AG04450 (cell line): ENCODE data around the gene SLC4A2. TPM values are rescaled to one million over a fixed set of nuclear protein-coding genes. Genes with fewer than 3 reads are reported as not detected.

Source experiments
- CTCF ChIA-PET: fragments of 300-600, 350-600 bp; formaldehyde crosslinking; extraction: SDS; loops from one replicate; lab custom pipeline; 2022; ENCODE audit warnings: antibody characterized with exemption, inconsistent platforms; lab: Charles Lee
- POLR2A ChIA-PET: fragments of 350-600 bp; formaldehyde crosslinking; extraction: SDS; loops from one replicate; lab custom pipeline; 2021; ENCODE audit warnings: antibody characterized with exemption, inconsistent platforms; lab: Yijun Ruan, JAX
- DNase-seq: peaks from one replicate; pipeline ENCODE4 v3.0.0-alpha.2; 2011; ENCODE audit warnings: low read depth, low spot score
- H3K27ac ChIP-seq: one replicate; pipeline ENCODE4 v1.5.1; 2012; ENCODE audit warnings: low read depth, low read length, control low read depth
- H3K27me3 ChIP-seq: one replicate; pipeline ENCODE4 v1.6.0; 2012; ENCODE audit warnings: low read length; ENCODE audit not compliant: control insufficient read depth, insufficient read depth
- H3K4me3 ChIP-seq: 2 replicates; pipeline ENCODE4 v1.5.1; 2011; ENCODE audit warnings: mild to moderate bottlenecking, low read depth, low read length, control low read depth
- H3K9me3 ChIP-seq: 2 replicates; pipeline ENCODE4 v1.5.1; 2012; ENCODE audit warnings: low read length; ENCODE audit not compliant: control insufficient read depth, insufficient read depth
- polyA plus RNA-seq: library from polyadenylated mRNA; depleted of rRNA; stranded (reverse); fragments of >200 nt; gene quantifications from 2 replicates; pipeline ENCODE4 v1.2.3, GENCODE V29; 2011
- TF ChIP-seq, protein P1 (sequence below): IDR thresholded peaks from 2 replicates; pipeline ENCODE4 v1.5.1; 2011; ENCODE audit warnings: low read depth, low read length, control low read depth, inconsistent platforms

Gene SLC4A2
- polyA plus RNA-seq, 1 experiment = 40.5 TPM

DNA sequence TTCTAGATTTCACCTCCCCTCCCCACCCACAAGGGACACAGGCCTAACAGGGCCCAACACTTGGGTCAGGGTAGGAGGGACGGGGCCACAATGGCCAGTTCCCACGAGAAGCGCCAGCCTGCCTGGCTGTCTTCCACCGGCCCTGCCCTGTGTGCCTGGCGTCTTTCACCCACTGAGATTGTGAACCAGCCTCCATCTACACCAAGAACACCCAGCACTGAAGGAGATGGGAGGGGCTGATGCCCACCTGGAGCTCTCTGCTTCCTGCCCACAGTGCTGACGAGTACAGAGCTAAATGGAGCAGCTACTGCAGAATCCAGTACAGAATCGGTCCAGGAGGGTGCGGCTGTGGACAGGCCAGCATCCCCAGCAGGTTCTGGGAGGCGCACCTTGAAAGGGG lies 13.4 kb upstream of the SLC4A2 start:
- ChIA-PET POLR2A (no interaction called here), CTCF (no interaction called here)
- no peaks in the 10 kb centered on the region; the same call in 1 of the 2 replicates for H3K9me3 ChIP-seq
- H3K4me3 ChIP-seq = no peak overlapping the region
- no peak for DNase-seq
- peaks cover 5% of the 10 kb centered on the region for H3K27me3 ChIP-seq
- no peak overlapping the region for H3K27ac ChIP-seq
- TF ChIP-seq, protein P1, sequence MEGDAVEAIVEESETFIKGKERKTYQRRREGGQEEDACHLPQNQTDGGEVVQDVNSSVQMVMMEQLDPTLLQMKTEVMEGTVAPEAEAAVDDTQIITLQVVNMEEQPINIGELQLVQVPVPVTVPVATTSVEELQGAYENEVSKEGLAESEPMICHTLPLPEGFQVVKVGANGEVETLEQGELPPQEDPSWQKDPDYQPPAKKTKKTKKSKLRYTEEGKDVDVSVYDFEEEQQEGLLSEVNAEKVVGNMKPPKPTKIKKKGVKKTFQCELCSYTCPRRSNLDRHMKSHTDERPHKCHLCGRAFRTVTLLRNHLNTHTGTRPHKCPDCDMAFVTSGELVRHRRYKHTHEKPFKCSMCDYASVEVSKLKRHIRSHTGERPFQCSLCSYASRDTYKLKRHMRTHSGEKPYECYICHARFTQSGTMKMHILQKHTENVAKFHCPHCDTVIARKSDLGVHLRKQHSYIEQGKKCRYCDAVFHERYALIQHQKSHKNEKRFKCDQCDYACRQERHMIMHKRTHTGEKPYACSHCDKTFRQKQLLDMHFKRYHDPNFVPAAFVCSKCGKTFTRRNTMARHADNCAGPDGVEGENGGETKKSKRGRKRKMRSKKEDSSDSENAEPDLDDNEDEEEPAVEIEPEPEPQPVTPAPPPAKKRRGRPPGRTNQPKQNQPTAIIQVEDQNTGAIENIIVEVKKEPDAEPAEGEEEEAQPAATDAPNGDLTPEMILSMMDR = no peak

DNA sequence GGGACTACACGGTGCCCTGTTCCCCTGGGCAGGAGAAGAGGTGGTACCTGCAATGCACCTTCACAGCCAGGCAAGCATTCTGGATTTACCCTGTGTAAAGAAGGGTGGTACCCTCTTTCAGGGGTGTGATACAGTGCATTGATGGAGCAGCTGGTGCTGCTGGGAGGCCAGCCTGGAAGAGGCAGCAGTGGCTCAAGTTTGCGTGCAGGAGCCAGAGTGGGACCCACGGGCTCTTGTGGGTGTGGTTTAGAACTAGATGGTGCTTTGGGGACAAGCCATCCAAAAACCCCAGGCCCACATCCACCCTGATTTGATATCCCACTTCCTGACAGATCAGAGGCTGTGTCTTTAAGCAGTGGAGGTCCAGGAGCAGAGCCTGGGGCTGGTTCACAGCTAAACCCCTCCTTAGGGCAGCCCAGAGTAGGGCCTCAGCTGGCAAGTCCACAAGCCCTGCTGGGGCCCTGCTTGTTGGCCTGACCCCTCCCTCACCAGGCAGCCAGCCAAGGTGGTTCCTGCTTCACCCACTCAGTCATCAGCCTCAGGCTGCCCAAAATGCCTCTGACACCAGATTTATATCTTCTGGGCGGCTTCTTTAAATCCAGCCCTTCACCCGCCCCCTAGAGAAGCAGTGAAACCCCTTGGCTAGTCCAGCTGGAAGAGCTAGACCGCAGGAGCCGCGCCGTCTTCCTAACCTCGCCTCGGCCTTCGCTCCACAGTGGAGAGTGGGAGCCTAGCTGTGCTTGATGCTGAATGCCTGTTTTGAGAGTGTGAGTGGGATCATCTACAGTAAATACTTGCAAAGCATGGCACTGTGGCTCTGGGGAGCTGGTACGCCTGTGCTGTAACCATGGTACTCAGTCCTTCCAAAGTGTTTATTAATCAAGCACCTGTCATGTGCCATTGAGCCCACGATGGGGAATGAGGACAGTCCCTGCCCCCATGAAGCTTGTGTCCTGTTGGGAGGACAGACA lies 12.5 kb upstream of the SLC4A2 start:
- ChIA-PET CTCF (no interaction called here), POLR2A (interaction anchor here (0.6 to 1.2 kb wide), 3 partner anchors 11 to 33 kb away, joined by 3 read pairs; partner anchors contain the start of gene CDK5)
- TF ChIP-seq, protein P1 = no peak
- H3K4me3 ChIP-seq = no peak overlapping the region
- no peak for DNase-seq
- no peak overlapping the region for H3K27ac ChIP-seq
- no peaks in the 10 kb centered on the region; the same call in 1 of the 2 replicates for H3K9me3 ChIP-seq
- peaks cover 5% of the 10 kb centered on the region for H3K27me3 ChIP-seq

DNA sequence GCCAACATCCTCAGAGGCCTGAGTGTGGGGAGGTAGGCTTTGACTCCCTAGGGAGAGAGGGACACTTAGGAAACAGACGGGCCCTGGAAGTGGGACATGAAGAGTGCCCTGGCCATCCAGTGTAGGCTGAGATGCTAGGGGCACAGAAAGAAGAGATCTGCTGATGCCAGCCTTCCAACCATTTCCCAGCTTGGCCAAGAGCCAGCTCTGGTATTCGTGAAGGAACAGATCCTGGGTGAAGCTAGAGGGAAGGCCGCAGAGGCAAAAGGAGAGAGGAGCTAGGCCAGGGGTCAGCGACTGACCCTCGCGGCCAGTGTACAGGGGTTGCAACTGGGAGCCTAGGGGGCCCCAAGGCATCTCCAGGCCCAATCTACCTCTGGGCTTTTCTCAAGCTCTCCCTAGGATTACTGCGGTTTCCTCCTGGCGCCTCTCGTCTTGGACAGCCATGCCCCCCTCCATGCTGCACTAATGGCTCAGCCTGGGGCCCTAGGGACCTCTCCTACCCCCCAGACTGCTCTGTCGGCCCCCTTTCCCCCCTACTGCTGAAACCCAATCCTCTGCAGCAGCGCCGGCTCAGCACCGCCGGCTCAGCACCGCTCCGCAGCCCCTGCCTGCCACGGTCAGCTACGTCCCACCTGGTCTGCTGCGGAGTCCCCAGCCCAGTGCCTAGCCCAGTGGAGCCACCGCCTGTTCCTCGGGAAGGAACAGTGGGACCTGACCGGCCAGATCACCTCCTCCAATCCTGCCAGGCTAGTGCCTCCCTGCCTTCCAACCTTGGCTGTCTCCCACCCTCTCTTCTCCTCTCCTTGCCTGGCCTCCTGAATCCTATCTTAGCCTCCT lies 11.2 kb upstream of the SLC4A2 start, which contains the start of gene ASIC3:
ASIC3 (plus strand) TSS at position 556 of the 840 bp plus-strand sequence. CDS start 355 bp downstream, outside the sequence.
- Histone ChIP-seq H3K27ac (no peak within 1 kb of the TSS), H3K9me3 (no peaks in the 10 kb centered on the region; the same call in 1 of the 2 replicates), H3K4me3 (no peak within 1 kb of the TSS), H3K27me3 (peaks cover 5% of the 10 kb centered on the region)
- POLR2A ChIA-PET = interaction anchor here (1.2 kb wide), 1 partner anchor 9 kb away, joined by 3 read pairs; the partner anchor contains the start of gene CDK5
- CTCF ChIA-PET = interaction anchor here (1.1 kb wide), 1 partner anchor 15 kb away, joined by 3 read pairs; no protein-coding TSS in a partner anchor
- TF ChIP-seq, protein P1 = no peak
- no peak for DNase-seq

DNA sequence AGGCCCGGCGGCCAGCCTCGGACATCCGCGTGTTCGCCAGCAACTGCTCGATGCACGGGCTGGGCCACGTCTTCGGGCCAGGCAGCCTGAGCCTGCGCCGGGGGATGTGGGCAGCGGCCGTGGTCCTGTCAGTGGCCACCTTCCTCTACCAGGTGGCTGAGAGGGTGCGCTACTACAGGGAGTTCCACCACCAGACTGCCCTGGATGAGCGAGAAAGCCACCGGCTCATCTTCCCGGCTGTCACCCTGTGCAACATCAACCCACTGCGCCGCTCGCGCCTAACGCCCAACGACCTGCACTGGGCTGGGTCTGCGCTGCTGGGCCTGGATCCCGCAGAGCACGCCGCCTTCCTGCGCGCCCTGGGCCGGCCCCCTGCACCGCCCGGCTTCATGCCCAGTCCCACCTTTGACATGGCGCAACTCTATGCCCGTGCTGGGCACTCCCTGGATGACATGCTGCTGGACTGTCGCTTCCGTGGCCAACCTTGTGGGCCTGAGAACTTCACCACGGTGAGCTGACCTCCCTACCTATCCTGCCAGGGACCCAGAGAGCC lies 10.4 kb upstream of the SLC4A2 start:
- TF ChIP-seq, protein P1 = no peak
- no peak for DNase-seq
- Histone ChIP-seq H3K27me3 (peaks cover 5% of the 10 kb centered on the region), H3K27ac (no peak overlapping the region), H3K4me3 (no peak overlapping the region), H3K9me3 (no peaks in the 10 kb centered on the region; the same call in 1 of the 2 replicates)
- ChIA-PET POLR2A (no interaction called here), CTCF (interaction anchor here (1.1 to 1.8 kb wide), 2 partner anchors 14 to 31 kb away, joined by 3 to 4 read pairs; no protein-coding TSS in a partner anchor)
